Measurements from ENCODE around the gene ANK3. TPM values are rescaled to one million over a fixed set of nuclear protein-coding genes. Genes with fewer than 3 reads are reported as not detected.

The ANK3 gene
- total and polyA plus RNA-seq, 2 donors (not counting 1 experiment from before 2014, with no cell fraction given), result 0.50 to 0.79 TPM

GRCh38 chr10:60185421-60185820 is 204.3 kb downstream of the ANK3 start:
- TF ChIP-seq EZH2 (IDR thresholded peaks at IDR 0.05; ENCODE audit: low read length, missing control alignments), result no peak
- TF ChIP-seq, protein P1, sequence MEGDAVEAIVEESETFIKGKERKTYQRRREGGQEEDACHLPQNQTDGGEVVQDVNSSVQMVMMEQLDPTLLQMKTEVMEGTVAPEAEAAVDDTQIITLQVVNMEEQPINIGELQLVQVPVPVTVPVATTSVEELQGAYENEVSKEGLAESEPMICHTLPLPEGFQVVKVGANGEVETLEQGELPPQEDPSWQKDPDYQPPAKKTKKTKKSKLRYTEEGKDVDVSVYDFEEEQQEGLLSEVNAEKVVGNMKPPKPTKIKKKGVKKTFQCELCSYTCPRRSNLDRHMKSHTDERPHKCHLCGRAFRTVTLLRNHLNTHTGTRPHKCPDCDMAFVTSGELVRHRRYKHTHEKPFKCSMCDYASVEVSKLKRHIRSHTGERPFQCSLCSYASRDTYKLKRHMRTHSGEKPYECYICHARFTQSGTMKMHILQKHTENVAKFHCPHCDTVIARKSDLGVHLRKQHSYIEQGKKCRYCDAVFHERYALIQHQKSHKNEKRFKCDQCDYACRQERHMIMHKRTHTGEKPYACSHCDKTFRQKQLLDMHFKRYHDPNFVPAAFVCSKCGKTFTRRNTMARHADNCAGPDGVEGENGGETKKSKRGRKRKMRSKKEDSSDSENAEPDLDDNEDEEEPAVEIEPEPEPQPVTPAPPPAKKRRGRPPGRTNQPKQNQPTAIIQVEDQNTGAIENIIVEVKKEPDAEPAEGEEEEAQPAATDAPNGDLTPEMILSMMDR (conservative IDR thresholded peaks at IDR 0.05 in 1 of 2, IDR thresholded peaks at IDR 0.05 in 1 of 2; ENCODE audit: low read depth in 1 of 2, low read length in 2 of 2), result no peak
- H3K4me1 ChIP-seq (ENCODE audit: control insufficient read depth, extremely low read depth, insufficient read depth, low read length), result peaks cover 2% of the 10 kb centered on the region
- no peak for DNase-seq (ENCODE audit: low read depth in 2 of 2)
- no peak overlapping the region for H3K27ac ChIP-seq (ENCODE audit: insufficient read depth, low read length)
- no peaks in the 10 kb centered on the region for H4K20me1 ChIP-seq (ENCODE audit: control insufficient read depth, extremely low read depth, insufficient read depth, low read length)
- H3K9me3 ChIP-seq (ENCODE audit: control insufficient read depth, insufficient read depth, low read depth, low read length), result no peaks in the 10 kb centered on the region
- H3K4me2 ChIP-seq (ENCODE audit: extremely low read depth, insufficient read depth, low read length), result no peak overlapping the region
- H3K36me3 ChIP-seq (ENCODE audit: control insufficient read depth, insufficient read depth, low read length), result no peaks in the 10 kb centered on the region
- H3K27me3 ChIP-seq (ENCODE audit: control insufficient read depth, insufficient read depth, low read length), result no peaks in the 10 kb centered on the region
- H3K79me2 ChIP-seq (ENCODE audit: control insufficient read depth, insufficient read depth, low read length), result no peaks in the 10 kb centered on the region
- no peak overlapping the region for H3K4me3 ChIP-seq (replicated peaks in 1 of 4; ENCODE audit: control extremely low read depth in 1 of 4, insufficient read depth in 1 of 4, low read depth in 3 of 4, low read length in 4 of 4)
- H3K9ac ChIP-seq (ENCODE audit: insufficient read depth, low read length), result no peak overlapping the region
- no peak overlapping the region for H2AFZ ChIP-seq (ENCODE audit: low read length)

DNA sequence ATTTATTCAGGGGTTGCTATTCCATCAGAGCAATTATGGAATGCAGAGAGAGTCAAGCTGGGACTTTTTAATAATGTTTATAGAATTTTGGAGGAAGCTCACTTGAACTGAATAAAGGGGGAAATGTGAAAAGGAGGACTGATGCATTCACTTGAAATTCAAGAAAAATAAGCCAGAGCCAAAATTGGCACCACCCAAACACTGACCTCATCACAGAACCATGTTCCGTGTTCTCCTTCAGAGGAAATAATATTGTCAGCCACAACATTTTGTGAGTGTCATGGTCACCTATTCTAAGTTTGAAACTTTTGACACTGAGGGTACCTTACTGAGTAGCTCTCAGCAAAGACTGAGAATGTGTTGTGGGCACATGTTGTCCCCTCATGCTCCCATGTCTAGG is 207.0 kb downstream of the ANK3 start:
- no peaks in the 10 kb centered on the region for H3K36me3 ChIP-seq (ENCODE audit: control insufficient read depth, insufficient read depth, low read length)
- H3K27ac ChIP-seq (ENCODE audit: insufficient read depth, low read length), result no peak overlapping the region
- no peaks in the 10 kb centered on the region for H3K79me2 ChIP-seq (ENCODE audit: control insufficient read depth, insufficient read depth, low read length)
- H3K9ac ChIP-seq (ENCODE audit: insufficient read depth, low read length), result no peak overlapping the region
- H3K4me3 ChIP-seq (replicated peaks in 1 of 4; ENCODE audit: control extremely low read depth in 1 of 4, insufficient read depth in 1 of 4, low read depth in 3 of 4, low read length in 4 of 4), result no peak overlapping the region
- no peaks in the 10 kb centered on the region for H3K9me3 ChIP-seq (ENCODE audit: control insufficient read depth, insufficient read depth, low read depth, low read length)
- no peaks in the 10 kb centered on the region for H4K20me1 ChIP-seq (ENCODE audit: control insufficient read depth, extremely low read depth, insufficient read depth, low read length)
- no peak overlapping the region for H2AFZ ChIP-seq (ENCODE audit: low read length)
- DNase-seq (ENCODE audit: low read depth in 2 of 2), result peak; percentile 69 to 70
- no peaks in the 10 kb centered on the region for H3K27me3 ChIP-seq (ENCODE audit: control insufficient read depth, insufficient read depth, low read length)
- TF ChIP-seq, protein P1 (conservative IDR thresholded peaks at IDR 0.05 in 1 of 2, IDR thresholded peaks at IDR 0.05 in 1 of 2; ENCODE audit: low read depth in 1 of 2, low read length in 2 of 2), result no peak
- no peak for TF ChIP-seq EZH2 (IDR thresholded peaks at IDR 0.05; ENCODE audit: low read length, missing control alignments)
- peaks cover 2% of the 10 kb centered on the region for H3K4me1 ChIP-seq (ENCODE audit: control insufficient read depth, extremely low read depth, insufficient read depth, low read length)
- H3K4me2 ChIP-seq (ENCODE audit: extremely low read depth, insufficient read depth, low read length), result no peak overlapping the region

GRCh38 chr10:60176925-60177324 is 212.8 kb downstream of the ANK3 start:
- no peak for TF ChIP-seq EZH2 (IDR thresholded peaks at IDR 0.05; ENCODE audit: low read length, missing control alignments)
- TF ChIP-seq, protein P1 (conservative IDR thresholded peaks at IDR 0.05 in 1 of 2, IDR thresholded peaks at IDR 0.05 in 1 of 2; ENCODE audit: low read depth in 1 of 2, low read length in 2 of 2), result no peak
- no peak overlapping the region for H3K4me3 ChIP-seq (replicated peaks in 1 of 4; ENCODE audit: control extremely low read depth in 1 of 4, insufficient read depth in 1 of 4, low read depth in 3 of 4, low read length in 4 of 4)
- H3K9ac ChIP-seq (ENCODE audit: insufficient read depth, low read length), result no peak overlapping the region

More at GRCh38 chr10:60176925-60177324, 212.8 kb downstream of the ANK3 start:
- Histone ChIP-seq H3K9me3 (ENCODE audit: control insufficient read depth, insufficient read depth, low read depth, low read length) (no peaks in the 10 kb centered on the region), H3K4me1 (ENCODE audit: control insufficient read depth, extremely low read depth, insufficient read depth, low read length) (no peaks in the 10 kb centered on the region), H4K20me1 (ENCODE audit: control insufficient read depth, extremely low read depth, insufficient read depth, low read length) (no peaks in the 10 kb centered on the region), H3K36me3 (ENCODE audit: control insufficient read depth, insufficient read depth, low read length) (no peaks in the 10 kb centered on the region), H2AFZ (ENCODE audit: low read length) (no peak overlapping the region), H3K27me3 (ENCODE audit: control insufficient read depth, insufficient read depth, low read length) (no peaks in the 10 kb centered on the region), H3K4me2 (ENCODE audit: extremely low read depth, insufficient read depth, low read length) (no peak overlapping the region), H3K79me2 (ENCODE audit: control insufficient read depth, insufficient read depth, low read length) (no peaks in the 10 kb centered on the region), H3K27ac (ENCODE audit: insufficient read depth, low read length) (no peak overlapping the region)
- DNase-seq (ENCODE audit: low read depth in 2 of 2), result no peak

Measured in fibroblast of lung (primary cell).